Testis (tissue), 2 donors: ENCODE measurements around the gene OR1M1.
"Not testable (repeated sequence)": the region's sequence is repeated elsewhere in the genome, so short reads cannot be mapped to it uniquely, and the experiment has no call there.

Source experiments
- CTCF ChIP-seq, 3 experiments: fragments of 450-650 bp in 2 of 3; fragments of 200-600 bp in 1 of 3; sonication (generic) in 1 of 3; IDR thresholded peaks; one replicate each; pipeline ENCODE4 v1.5.1; 2016 to 2019; ENCODE audit warnings: antibody characterized with exemption in 3 of 3, mild to moderate bottlenecking in 2 of 3, moderate library complexity in 1 of 3
- POLR2A ChIP-seq: fragments of 450-650 bp; IDR thresholded peaks from one replicate; pipeline ENCODE4 v1.6.1; 2017; ENCODE audit warnings: antibody characterized with exemption, mild to moderate bottlenecking, moderate library complexity

- not testable (repeated sequence) for TF ChIP-seq CTCF (IDR thresholded peaks at IDR 0.05); POLR2A
Observed at GRCh38 chr19:9056131-9056530, 30.7 kb upstream of the OR1M1 start.
